ENCODE results near the gene ZXDB.
"Not testable (repeated sequence)": the region's sequence is repeated elsewhere in the genome, so short reads cannot be mapped to it uniquely, and the experiment has no call there.

ZXDB gene

GRCh38 chrX:57591284-57592159, at the start of gene ZXDB:
Gene ZXDB (plus strand): TSS chrX:57592011. CDS start chrX:57592049, 38 bp downstream.
- DNase-seq (ENCODE audit: low read depth in 2 of 2): not testable (repeated sequence)

- DNase-seq (ENCODE audit: low read depth in 2 of 2): no peak
Measured at GRCh38 chrX:57565198-57565597, 26.6 kb upstream of the ZXDB start.

GRCh38 chrX:57573754-57574153, 18.1 kb upstream of the ZXDB start:
- no peak for DNase-seq (ENCODE audit: low read depth in 2 of 2)

- DNase-seq (ENCODE audit: low read depth in 2 of 2): not testable (repeated sequence)
Measured at GRCh38 chrX:57582948-57583347, 8.9 kb upstream of the ZXDB start.

- no peak for DNase-seq (ENCODE audit: low read depth in 2 of 2)
Measured at GRCh38 chrX:57583477-57583876, 8.3 kb upstream of the ZXDB start.

- DNase-seq (ENCODE audit: low read depth in 2 of 2): no peak
Measured at GRCh38 chrX:57586360-57586759, 5.5 kb upstream of the ZXDB start.

- no peak for DNase-seq (ENCODE audit: low read depth in 2 of 2)
Measured at GRCh38 chrX:57587062-57587461, 4.7 kb upstream of the ZXDB start.

- DNase-seq (ENCODE audit: low read depth in 2 of 2): no peak
Measured at GRCh38 chrX:57587607-57588006, 4.2 kb upstream of the ZXDB start.

GRCh38 chrX:57592160-57592893, 516 bp downstream of the ZXDB start:
- peak; percentile 4 to 5 for DNase-seq (ENCODE audit: low read depth in 2 of 2)

- peak in 1 of 2 donors; percentile 4 for DNase-seq (ENCODE audit: low read depth in 2 of 2)
Measured at GRCh38 chrX:57592894-57593215, 1.0 kb downstream of the ZXDB start.

- DNase-seq (ENCODE audit: low read depth in 2 of 2): no peak
Measured at GRCh38 chrX:57595381-57595811, 3.6 kb downstream of the ZXDB start.

GRCh38 chrX:57596109-57596508, 4.3 kb downstream of the ZXDB start:
- DNase-seq (ENCODE audit: low read depth in 2 of 2): no peak

GRCh38 chrX:57596516-57596915, 4.7 kb downstream of the ZXDB start:
- DNase-seq (ENCODE audit: low read depth in 2 of 2): no peak

GRCh38 chrX:57607295-57608187, 15.7 kb downstream of the ZXDB start:
- no peak for DNase-seq (ENCODE audit: low read depth in 2 of 2)

- DNase-seq (ENCODE audit: low read depth in 2 of 2): not testable (repeated sequence)
Measured at GRCh38 chrX:57613351-57613750, 21.5 kb downstream of the ZXDB start.

- DNase-seq (ENCODE audit: low read depth in 2 of 2): not testable (repeated sequence)
Measured at GRCh38 chrX:57629438-57629837, 37.6 kb downstream of the ZXDB start.

GRCh38 chrX:57640674-57641016, 48.8 kb downstream of the ZXDB start:
- DNase-seq (ENCODE audit: low read depth in 2 of 2): no peak

- no peak for DNase-seq (ENCODE audit: low read depth in 2 of 2)
Measured at GRCh38 chrX:57641338-57641737, 49.5 kb downstream of the ZXDB start.

- DNase-seq (ENCODE audit: low read depth in 2 of 2): no peak
Measured at GRCh38 chrX:57643698-57644097, 51.9 kb downstream of the ZXDB start.

GRCh38 chrX:57647020-57647419, 55.2 kb downstream of the ZXDB start:
- DNase-seq (ENCODE audit: low read depth in 2 of 2): no peak
